Measurements from ENCODE around the gene ARL1.
"Not testable (repeated sequence)": the region's sequence is repeated elsewhere in the genome, so short reads cannot be mapped to it uniquely, and the experiment has no call there.

GRCh38 chr12:101410169-101410568, 2.6 kb upstream of the ARL1 start:
- TF ChIP-seq MAX (IDR thresholded peaks at IDR 0.05); POLR2AphosphoS5 (IDR thresholded peaks at IDR 0.05; ENCODE audit: low read depth, low read length); POLR2A (IDR thresholded peaks at IDR 0.05; ENCODE audit: borderline replicate concordance, extremely low read depth, insufficient read depth, insufficient read length); EZH2 (IDR thresholded peaks at IDR 0.05); EZH2phosphoT487 (IDR thresholded peaks at IDR 0.05; ENCODE audit: borderline replicate concordance); SP1 (IDR thresholded peaks at IDR 0.05; ENCODE audit: low read depth); SIN3A (IDR thresholded peaks at IDR 0.05; ENCODE audit: low read depth); RAD21 (IDR thresholded peaks at IDR 0.05; ENCODE audit: low read depth); YY1 (IDR thresholded peaks at IDR 0.05; ENCODE audit: extremely low read depth, insufficient replicate concordance, low read depth, low read length); SRF (IDR thresholded peaks at IDR 0.05; ENCODE audit: low read depth); ZFX (IDR thresholded peaks at IDR 0.05): not testable (repeated sequence)
- TF ChIP-seq, protein P1, sequence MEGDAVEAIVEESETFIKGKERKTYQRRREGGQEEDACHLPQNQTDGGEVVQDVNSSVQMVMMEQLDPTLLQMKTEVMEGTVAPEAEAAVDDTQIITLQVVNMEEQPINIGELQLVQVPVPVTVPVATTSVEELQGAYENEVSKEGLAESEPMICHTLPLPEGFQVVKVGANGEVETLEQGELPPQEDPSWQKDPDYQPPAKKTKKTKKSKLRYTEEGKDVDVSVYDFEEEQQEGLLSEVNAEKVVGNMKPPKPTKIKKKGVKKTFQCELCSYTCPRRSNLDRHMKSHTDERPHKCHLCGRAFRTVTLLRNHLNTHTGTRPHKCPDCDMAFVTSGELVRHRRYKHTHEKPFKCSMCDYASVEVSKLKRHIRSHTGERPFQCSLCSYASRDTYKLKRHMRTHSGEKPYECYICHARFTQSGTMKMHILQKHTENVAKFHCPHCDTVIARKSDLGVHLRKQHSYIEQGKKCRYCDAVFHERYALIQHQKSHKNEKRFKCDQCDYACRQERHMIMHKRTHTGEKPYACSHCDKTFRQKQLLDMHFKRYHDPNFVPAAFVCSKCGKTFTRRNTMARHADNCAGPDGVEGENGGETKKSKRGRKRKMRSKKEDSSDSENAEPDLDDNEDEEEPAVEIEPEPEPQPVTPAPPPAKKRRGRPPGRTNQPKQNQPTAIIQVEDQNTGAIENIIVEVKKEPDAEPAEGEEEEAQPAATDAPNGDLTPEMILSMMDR (IDR thresholded peaks at IDR 0.05 in 2 of 3, conservative IDR thresholded peaks at IDR 0.05 in 1 of 3; ENCODE audit: borderline replicate concordance in 1 of 3, insufficient read depth in 1 of 3, low read depth in 2 of 3, low read length in 2 of 3): not testable (repeated sequence)
- TF ChIP-seq EGR1 (IDR thresholded peaks at IDR 0.05; ENCODE audit: low read depth): peak; percentile 64; the same call in 1 of the 2 replicates
